Left hindlimb (tissue), 1 donor: Measurements from ENCODE around the gene CLEC5A.
"Not testable (repeated sequence)": the region's sequence is repeated elsewhere in the genome, so short reads cannot be mapped to it uniquely, and the experiment has no call there.

Experiments used
- DNase-seq: peaks from one replicate; pipeline ENCODE4 v3.0.0-alpha.2; 2018

Gene CLEC5A

GRCh38 chr7:141945356-141945755 is 1.4 kb downstream of the CLEC5A start:
- DNase-seq, result no peak

GRCh38 chr7:141944811-141945210 is 2.0 kb downstream of the CLEC5A start:
- no peak for DNase-seq

- DNase-seq, result no peak
Measured at GRCh38 chr7:141943846-141944245, 2.9 kb downstream of the CLEC5A start.

GRCh38 chr7:141941075-141941474 is 5.7 kb downstream of the CLEC5A start:
- DNase-seq, result no peak

- no peak for DNase-seq
Measured at GRCh38 chr7:141930211-141930610, 16.6 kb downstream of the CLEC5A start.

GRCh38 chr7:141928845-141929195 is 18.0 kb downstream of the CLEC5A start:
- no peak for DNase-seq

GRCh38 chr7:141928146-141928844 is 18.5 kb downstream of the CLEC5A start:
- no peak for DNase-seq

GRCh38 chr7:141920281-141920680 is 26.5 kb downstream of the CLEC5A start:
- no peak for DNase-seq

GRCh38 chr7:141916099-141916498 is 30.7 kb downstream of the CLEC5A start, which contains the start of gene OR9A4:
Gene OR9A4 (plus strand): TSS chr7:141916399. CDS start chr7:141918876, 2,477 bp downstream.
- DNase-seq, result no peak

- no peak for DNase-seq
Measured at GRCh38 chr7:141915565-141915964, 31.2 kb downstream of the CLEC5A start.

GRCh38 chr7:141911391-141911790 is 35.4 kb downstream of the CLEC5A start:
- no peak for DNase-seq

GRCh38 chr7:141906285-141906684 is 40.5 kb downstream of the CLEC5A start:
- DNase-seq, result no peak

- not testable (repeated sequence) for DNase-seq
Measured at GRCh38 chr7:141899366-141899765, 47.4 kb downstream of the CLEC5A start.

- no peak for DNase-seq
Measured at GRCh38 chr7:141891336-141891735, 55.4 kb downstream of the CLEC5A start.

- no peak for DNase-seq
Measured at GRCh38 chr7:141889321-141889720, 57.5 kb downstream of the CLEC5A start.

- DNase-seq, result no peak
Measured at GRCh38 chr7:141884539-141885225, 62.1 kb downstream of the CLEC5A start.

GRCh38 chr7:141880960-141881359 is 65.8 kb downstream of the CLEC5A start:
- no peak for DNase-seq

- DNase-seq, result no peak
Measured at GRCh38 chr7:141877365-141877764, 69.4 kb downstream of the CLEC5A start.
